ENCODE results near the gene PNMA8B.
A peak's percentile ranks its signal among the peaks of the same experiment; 100 is the strongest.
"Not testable (repeated sequence)": the region's sequence is repeated elsewhere in the genome, so short reads cannot be mapped to it uniquely, and the experiment has no call there.

PNMA8B gene

DNA sequence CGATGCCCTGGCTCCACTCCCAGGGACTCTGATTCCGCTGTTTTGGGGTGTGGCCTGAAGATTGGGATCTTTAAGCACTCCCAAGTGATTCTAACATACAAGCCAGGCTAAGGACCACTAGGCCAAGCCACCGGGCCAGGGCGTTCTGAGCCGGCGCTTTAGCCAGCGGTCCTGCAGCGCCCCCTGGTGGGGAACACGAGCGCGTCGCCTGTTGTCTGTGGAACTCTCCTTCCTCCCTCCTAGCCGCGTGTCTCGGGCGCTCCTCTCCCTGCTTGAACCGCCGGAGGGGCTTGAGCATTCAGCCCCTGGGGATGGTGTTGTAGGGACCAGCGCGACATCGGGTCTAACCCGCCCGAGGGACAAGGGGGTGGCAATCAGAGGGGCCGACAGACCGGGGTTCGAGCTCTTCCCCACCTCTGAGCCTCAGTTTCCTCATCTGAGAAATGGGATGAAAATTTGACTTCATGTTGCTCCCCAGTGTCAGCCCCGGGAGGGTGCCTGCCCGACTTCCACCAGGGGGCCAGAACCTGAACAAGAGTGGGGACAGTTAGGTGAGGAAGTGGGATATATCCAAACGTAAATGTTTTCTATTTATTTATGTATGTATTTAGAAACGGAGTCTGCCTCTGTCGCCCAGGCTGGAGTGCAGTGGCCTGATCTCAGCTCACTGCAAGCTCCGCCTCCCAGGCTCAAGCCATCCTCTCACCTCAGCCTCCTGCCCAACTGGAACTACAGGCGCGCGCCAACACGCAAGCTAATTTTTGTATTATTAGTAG, 18.0 kb upstream of the PNMA8B start:
- DNase-seq (ENCODE audit: low spot score) = peak; percentile 67

- no peak for DNase-seq (ENCODE audit: low spot score)
Measured at GRCh38 chr19:46511237-46511636, 15.6 kb upstream of the PNMA8B start.

GRCh38 chr19:46508206-46508605, 12.5 kb upstream of the PNMA8B start:
- DNase-seq (ENCODE audit: low spot score) = no peak

GRCh38 chr19:46503848-46504453, 8.3 kb upstream of the PNMA8B start:
- DNase-seq (ENCODE audit: low spot score) = no peak

- no peak for DNase-seq (ENCODE audit: low spot score)
Measured at GRCh38 chr19:46502891-46503290, 7.2 kb upstream of the PNMA8B start.

DNA sequence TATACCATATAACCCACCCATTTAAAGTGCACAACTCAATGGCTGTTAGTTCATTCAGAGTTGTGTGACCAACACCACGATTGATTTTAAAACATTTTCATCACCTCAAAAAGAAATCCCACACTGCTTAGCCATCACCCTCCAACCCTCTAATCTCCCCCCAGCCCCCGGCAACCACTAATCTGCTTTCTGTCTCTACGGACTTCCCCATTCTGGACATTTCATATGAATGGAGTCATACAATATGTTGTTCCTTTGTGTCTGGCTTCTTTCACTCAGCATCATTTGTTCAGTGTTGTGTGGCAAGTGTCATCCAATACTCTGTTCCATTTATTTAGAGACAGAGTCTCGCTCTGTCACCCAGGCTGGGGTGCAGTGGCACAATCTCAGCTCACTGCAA, 4.0 kb upstream of the PNMA8B start:
- no peak for DNase-seq (ENCODE audit: low spot score)

DNA sequence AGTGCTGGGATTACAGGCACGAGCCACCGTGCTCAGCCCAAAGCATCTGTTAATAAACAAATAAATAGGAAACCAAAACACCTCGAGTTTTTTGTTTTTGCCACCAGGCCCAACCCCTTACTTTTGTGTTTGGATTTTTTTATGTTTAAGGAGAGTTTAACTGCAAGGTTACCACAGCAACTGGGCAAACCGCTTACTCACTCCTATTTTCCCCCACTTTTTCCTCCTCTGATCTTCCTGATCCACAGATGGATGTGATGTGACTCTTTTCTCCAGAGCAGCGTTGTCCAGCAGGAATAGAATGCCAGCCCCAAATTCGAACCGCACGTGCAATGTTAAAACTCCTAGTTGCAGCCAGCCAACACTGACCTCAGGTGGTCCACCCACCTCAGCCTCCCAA, 2.1 kb upstream of the PNMA8B start:
- no peak for DNase-seq (ENCODE audit: low spot score)

GRCh38 chr19:46496886-46497285, 1.2 kb upstream of the PNMA8B start:
- DNase-seq (ENCODE audit: low spot score) = not testable (repeated sequence)

- no peak for DNase-seq (ENCODE audit: low spot score)
Measured at GRCh38 chr19:46496304-46496703, 637 bp upstream of the PNMA8B start.

DNA sequence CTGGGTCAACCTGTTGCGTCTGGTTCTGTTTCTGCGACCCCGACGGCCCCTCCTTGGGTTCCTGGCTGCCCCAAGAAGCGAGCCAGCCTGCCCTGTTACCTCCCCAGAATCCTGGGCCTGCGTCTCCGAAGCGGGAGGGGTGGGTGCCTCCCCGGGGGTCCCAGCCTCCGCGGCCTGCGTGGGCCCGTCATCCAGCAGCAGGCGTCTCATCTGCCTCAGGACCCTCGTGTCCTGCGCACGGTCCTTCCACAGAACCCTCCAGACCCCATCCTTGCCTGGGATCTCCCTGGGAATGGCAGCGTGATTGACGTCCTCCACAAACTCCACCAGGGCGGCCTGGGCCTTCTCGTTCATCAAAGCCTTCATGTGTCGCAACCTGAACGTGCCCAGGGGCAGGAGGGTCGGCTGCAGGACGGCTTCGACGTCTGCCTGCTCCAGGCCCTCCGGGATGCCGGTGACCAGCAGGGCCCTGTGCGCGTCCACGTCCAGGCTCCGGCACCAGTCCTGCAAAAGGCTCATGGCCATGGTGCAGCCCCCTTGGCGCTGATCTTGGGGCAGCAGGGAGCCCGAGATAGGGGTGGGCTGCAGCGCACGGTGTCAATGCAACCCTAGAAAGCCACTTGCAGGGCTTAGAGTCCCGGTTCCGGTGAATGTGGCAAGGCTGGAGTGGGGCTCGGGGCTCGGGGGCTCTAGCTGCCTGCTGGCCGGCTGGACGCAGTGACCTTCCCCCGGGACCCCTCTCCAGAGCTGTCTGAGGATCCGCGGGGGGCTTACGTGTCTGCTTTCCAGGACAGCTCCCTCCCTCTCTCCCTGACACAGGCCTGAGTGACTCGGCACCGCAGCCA, 504 bp downstream of the PNMA8B start:
- no peak for DNase-seq (ENCODE audit: low spot score)

- DNase-seq (ENCODE audit: low spot score) = no peak
Measured at GRCh38 chr19:46494146-46494940, 1.3 kb downstream of the PNMA8B start.

DNA sequence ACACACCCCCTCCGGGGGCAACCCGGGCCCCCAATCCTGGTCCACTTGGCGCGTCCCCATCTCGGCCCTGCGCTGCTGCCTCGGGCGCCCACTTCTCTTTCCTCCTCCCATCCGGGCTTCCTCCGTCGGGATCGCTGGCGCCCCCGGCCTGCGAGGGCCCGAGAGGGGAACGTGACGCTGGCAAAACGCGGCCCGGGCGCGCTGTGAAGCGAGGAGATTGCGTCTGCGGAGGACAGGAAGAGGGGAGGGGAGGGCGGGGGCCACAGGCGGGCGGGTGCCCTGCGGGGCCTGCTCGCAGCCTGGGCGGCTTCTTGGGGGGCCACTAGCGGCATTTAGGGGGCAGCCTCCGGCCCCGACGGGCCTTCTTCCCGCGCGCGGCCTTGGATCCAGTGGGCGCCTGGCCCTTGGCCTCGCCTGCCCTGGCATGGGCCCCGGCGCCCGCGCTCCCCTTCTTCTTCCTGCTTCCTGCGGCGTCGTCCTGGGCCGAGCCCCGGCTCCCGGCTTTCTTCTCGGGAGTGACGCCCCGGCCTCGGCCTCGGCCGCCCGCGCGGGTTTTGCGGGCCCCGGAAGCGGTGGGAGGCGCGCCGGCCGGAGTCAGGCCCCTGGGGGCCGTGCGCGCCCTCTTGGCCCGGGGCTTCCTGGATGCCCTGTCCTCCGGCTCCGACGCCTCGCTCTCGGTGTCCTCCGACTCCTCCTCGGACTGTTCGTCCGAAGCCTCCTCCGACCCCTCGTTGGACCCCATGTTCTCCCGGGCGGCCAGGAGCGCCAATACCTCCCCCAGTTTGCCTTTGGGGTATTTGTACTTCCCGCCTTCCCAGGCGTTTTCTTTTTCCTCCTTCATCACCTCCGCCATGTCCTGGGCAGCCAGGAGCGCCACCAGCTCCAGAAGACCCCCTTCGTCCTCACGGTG, 2.2 kb downstream of the PNMA8B start:
- no peak for DNase-seq (ENCODE audit: low spot score)

DNA sequence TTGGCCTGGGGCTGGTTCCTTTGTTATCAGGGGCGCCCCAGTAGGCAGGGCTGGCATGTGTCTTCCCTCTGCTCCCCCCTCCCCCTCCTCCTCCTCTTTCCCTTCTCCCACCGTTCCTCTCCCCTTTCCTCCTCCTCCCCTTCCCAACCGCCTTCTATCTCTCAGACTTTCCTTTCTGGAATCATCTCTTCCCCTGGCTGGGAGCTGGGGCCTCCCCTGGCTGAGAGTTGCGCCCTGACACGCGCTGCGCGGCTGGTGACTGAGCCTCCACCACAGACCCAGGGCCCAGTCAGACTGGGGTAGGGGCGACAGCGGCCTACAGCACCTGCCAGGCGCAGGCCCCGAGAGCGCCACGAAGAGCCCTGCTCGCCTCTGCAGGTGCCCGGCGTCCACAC, 2.8 kb downstream of the PNMA8B start:
- DNase-seq (ENCODE audit: low spot score) = no peak

- no peak for DNase-seq (ENCODE audit: low spot score)
Measured at GRCh38 chr19:46491975-46492682, 3.5 kb downstream of the PNMA8B start.

- DNase-seq (ENCODE audit: low spot score) = no peak
Measured at GRCh38 chr19:46490774-46491173, 4.9 kb downstream of the PNMA8B start.

GRCh38 chr19:46489445-46490272, 6.0 kb downstream of the PNMA8B start:
- DNase-seq (ENCODE audit: low spot score) = no peak

DNA sequence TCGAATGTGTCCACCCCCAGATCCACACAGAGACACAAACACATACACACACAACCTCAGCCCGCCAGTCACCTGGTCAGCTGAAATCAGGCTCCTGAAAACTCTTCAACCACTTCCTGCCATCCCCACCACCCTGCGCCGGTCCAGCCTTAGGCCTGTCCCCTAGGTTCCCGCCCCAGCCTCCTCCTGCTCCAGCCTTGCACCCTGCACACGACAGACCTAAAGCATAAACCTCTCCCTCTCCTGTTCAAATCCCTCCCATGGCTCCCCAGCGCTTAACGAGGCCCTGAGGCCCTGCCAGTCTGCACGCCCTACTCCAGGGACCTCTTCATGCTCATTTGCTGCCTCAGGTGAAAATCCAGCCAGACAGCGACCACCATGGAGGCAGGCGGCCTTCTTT, 7.1 kb downstream of the PNMA8B start:
- no peak for DNase-seq (ENCODE audit: low spot score)

DNA sequence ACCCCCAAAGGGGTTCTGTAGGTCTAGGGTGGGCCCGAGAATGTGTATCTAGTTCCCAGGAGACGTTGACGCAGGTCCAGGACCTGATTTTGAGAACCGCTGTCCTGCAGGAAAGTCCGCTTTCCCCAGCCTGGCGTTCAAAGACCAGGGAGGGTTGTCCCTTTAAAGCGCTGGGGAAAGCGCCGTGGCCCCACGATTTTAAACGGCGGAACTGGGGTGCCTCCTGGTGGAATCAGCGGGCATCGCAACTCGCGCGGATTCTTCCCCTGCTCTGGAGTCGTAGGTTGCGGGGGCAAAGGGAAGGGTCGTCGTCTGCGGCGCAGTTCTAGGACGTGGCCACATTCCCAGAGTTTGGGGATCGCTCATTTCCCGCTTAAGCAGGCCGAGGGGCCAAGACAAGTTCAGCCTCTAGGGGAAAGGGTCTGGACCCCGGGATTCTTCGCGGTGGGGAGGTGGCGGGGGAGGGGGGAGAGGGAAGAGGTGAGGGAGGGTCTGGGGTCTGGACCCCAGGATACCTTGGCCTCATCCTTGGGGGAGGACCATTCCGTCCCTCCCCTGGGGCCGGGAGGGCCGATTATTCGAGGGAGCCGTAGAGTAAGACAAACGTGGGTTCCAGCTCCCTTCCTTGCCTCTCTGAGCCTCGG, 7.7 kb downstream of the PNMA8B start:
- DNase-seq (ENCODE audit: low spot score) = peak; percentile 28

All from hematopoietic multipotent progenitor cell treated with erythropoietin and hydrocortisone succinate and interleukin-3 and kit ligand, for 17 days (in vitro differentiated cells).